VCaP (cell line): Measurements from ENCODE around the gene CCDC154.

ENCODE experiments used
- H3K27ac ChIP-seq: fragments of 450-650 bp; 2 replicates; pipeline ENCODE4 v1.5.1; 2017
- TF ChIP-seq, protein P1 (sequence below): fragments of 450-650 bp; conservative IDR thresholded peaks from 2 replicates; pipeline ENCODE4 v1.5.1; 2017; ENCODE audit warnings: mild to moderate bottlenecking, moderate library complexity

Gene CCDC154

GRCh38 chr16:1432388-1433262, 11.7 kb downstream of the CCDC154 start:
- TF ChIP-seq, protein P1, sequence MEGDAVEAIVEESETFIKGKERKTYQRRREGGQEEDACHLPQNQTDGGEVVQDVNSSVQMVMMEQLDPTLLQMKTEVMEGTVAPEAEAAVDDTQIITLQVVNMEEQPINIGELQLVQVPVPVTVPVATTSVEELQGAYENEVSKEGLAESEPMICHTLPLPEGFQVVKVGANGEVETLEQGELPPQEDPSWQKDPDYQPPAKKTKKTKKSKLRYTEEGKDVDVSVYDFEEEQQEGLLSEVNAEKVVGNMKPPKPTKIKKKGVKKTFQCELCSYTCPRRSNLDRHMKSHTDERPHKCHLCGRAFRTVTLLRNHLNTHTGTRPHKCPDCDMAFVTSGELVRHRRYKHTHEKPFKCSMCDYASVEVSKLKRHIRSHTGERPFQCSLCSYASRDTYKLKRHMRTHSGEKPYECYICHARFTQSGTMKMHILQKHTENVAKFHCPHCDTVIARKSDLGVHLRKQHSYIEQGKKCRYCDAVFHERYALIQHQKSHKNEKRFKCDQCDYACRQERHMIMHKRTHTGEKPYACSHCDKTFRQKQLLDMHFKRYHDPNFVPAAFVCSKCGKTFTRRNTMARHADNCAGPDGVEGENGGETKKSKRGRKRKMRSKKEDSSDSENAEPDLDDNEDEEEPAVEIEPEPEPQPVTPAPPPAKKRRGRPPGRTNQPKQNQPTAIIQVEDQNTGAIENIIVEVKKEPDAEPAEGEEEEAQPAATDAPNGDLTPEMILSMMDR, result no peak
- H3K27ac ChIP-seq, result peak overlapping the region; percentile 91; the same call in 1 of the 2 replicates

GRCh38 chr16:1431497-1432270, 12.7 kb downstream of the CCDC154 start:
- peak overlapping the region; percentile 91 for H3K27ac ChIP-seq
- TF ChIP-seq, protein P1, result no peak

- TF ChIP-seq, protein P1, result peak; percentile 22; the same call in 1 of the 2 replicates
- peak within 1 kb of the TSS; percentile 91 for H3K27ac ChIP-seq
Measured at GRCh38 chr16:1430759-1431496, 13.4 kb downstream of the CCDC154 start, which contains the start of gene PERCC1. PERCC1 (plus strand) TSS chr16:1431078; CDS start chr16:1432594, 1,516 bp downstream.

DNA sequence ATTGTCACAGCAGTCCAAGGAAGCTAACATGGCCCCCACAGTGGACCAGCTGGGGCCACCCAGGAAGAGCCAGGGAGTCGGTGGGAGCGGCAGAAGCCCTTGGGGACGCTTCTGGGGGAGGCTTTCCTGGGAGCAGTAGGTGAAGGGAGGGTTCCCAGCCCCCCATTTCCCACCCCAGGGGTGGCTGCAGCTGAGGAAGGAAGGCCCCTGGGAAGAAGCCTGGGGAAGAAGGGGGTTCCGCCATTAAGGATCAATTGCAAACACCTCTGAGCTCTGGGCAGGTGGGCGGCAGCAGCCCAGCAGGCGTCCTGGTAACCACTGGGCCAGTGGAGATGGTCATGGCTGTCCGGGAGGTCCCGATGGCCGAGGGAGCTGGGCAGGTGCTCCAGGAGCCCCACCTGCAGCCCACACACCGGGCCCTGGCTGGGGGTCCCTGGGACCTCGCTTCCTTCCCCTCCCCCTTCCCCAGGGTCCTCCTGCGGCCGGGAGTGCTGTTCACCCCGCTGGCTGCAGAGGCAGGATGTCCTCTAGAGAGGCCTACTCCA, 14.1 kb downstream of the CCDC154 start:
- H3K27ac ChIP-seq, result peak overlapping the region; percentile 91

GRCh38 chr16:1429631-1430030, 14.7 kb downstream of the CCDC154 start:
- TF ChIP-seq, protein P1, result no peak
- peak overlapping the region; percentile 91 for H3K27ac ChIP-seq

More for the DNA sequence above, 14.1 kb downstream of the CCDC154 start:
- TF ChIP-seq, protein P1, result no peak

GRCh38 chr16:1429012-1429411, 15.3 kb downstream of the CCDC154 start:
- TF ChIP-seq, protein P1, result no peak
- H3K27ac ChIP-seq, result peak overlapping the region; percentile 91; the same call in 1 of the 2 replicates
